GM21786 (cell line): Measurements from ENCODE around the gene ARHGEF16.

ENCODE experiments used
- ATAC-seq: cut with Tn5 transposase; IDR thresholded peaks from one replicate; pipeline ENCODE4 v1.9.1; 2021; ENCODE audit not compliant: unreplicated experiment

ARHGEF16 gene

DNA sequence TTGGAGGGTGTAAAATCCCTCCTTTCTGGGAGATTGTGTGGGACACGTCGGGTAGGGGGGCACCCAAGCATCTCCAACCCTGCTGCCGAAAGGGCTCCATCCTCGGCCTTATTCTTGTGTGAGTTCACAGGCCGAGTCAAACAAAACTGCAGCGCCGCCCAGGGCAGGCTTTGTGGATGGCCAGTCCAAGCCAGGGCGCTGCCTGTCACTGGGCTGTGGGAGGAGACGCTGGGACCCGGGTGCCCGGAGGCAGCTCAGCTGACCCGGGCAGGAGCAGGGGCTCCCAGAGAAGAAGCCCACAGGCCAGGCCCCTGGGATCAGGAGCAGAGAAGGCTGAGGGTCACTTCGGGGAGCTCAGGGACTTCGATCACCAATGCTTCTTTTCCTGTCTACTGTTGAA, 31.8 kb upstream of the ARHGEF16 start:
- ATAC-seq = no peak

DNA sequence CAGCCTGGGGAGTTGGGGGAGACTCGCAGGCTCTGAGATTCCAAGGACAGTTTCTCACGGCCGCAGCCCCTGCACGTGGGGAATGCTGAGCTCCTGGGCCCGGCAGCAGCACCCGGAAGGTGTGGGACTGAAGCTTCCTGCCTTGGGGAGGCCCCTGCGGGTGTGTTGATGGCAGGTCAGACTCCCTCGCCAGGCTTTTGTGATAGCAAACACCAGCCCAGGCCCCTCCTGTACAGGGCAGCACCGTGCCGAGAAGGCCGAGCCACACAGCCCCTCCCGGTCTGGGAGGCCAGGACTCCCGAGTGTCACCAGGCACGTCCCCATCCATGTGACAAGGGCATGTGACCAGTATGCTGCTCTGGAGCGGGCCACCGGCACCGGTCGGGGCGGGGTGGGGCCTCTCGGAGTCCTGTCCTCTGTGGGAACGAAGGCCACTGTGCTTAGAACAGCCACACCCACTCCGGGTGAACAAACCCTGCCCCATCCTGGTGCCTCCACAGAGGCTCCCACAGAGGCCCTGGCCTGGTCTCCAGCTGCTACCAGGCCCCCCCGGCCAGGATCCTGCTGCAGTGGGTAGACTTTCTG, 31.1 kb upstream of the ARHGEF16 start:
- ATAC-seq = no peak

DNA sequence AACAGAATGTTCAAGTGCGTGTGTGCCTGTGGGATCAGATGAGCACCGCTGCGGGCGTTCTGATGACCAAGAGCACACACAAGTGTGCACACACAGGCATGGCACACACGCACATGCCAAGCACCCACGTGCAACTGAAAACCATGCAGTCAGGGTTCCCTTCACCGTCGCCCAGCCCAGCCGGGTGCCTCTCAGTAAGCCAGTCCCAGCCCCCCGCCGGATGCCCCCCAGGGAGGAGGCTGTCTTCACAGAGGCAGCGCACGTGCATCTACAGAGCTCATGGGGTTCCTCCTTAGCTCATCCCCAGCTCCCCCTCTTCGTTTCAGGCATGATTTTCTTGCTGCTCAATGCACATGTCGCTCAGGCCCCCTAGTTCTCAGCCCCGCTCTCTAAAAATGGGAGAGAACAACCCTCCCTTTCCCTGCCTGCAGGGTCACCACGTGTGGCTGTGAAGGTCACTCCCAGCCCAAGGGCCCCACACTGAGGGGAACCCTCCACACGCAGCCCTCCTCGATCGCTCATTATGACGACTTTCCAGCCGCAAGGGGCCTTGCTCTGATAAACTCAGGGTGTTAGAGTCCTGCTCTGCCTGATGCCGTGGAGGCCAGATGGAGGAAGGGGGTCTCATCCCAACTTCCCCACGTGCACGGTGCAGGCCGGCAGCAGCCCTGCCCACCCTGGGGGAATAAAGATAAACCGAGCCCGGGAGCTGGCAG, 30.4 kb upstream of the ARHGEF16 start:
- no peak for ATAC-seq

DNA sequence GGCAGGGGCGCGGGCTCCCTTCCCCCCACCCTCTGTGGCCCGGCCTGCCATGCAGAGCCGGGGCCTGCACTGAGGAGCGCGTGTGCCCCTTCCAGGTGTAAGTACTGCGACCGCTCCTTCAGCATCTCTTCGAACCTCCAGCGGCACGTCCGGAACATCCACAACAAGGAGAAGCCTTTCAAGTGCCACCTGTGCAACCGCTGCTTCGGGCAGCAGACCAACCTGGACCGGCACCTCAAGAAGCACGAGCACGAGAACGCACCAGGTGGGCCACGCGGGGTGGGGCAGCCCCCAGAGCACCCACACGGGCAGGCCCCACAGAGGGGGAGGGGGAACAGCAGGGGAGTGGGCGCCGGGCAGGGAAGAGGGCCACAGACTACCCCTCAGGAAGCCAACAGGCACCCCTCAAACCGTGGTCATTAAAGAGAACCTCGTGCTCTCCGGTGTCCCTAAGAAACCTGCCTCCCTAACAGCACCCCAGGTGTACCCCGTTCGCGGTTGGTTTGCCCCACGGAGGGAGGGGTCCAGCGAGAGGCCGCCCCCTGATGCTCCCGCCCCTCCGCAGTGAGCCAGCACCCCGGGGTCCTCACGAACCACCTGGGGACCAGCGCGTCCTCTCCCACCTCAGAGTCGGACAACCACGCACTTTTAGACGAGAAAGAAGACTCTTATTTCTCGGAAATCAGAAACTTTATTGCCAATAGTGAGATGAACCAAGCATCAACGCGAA, 28.8 kb upstream of the ARHGEF16 start:
- ATAC-seq = no peak

DNA sequence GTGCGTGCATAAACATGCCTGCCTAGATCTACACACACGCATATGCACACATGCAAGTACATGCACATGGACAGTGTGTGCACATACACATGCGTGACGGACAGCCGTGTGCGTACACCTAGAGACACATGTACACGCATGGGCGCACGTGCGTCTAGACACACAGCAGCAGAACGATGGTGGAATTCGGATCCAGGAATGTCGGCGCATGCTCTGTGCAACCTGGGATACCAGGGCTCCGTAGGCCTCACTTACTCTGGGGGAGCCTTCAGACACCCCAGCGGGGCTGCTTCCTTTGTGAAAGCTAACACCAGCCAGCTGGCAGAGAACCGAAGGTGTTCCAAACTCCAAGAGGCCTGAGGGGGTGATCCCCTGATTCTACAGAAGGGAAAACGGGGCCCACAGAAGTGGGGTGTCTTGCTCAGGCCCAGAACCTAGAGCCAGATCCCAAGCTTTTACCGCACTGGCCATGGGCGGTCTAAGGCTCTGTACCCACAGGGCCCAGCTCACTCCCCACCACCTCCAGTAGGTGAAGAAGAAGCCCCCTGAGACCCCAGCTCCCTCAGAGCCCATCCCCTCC, 27.4 kb upstream of the ARHGEF16 start:
- no peak for ATAC-seq

DNA sequence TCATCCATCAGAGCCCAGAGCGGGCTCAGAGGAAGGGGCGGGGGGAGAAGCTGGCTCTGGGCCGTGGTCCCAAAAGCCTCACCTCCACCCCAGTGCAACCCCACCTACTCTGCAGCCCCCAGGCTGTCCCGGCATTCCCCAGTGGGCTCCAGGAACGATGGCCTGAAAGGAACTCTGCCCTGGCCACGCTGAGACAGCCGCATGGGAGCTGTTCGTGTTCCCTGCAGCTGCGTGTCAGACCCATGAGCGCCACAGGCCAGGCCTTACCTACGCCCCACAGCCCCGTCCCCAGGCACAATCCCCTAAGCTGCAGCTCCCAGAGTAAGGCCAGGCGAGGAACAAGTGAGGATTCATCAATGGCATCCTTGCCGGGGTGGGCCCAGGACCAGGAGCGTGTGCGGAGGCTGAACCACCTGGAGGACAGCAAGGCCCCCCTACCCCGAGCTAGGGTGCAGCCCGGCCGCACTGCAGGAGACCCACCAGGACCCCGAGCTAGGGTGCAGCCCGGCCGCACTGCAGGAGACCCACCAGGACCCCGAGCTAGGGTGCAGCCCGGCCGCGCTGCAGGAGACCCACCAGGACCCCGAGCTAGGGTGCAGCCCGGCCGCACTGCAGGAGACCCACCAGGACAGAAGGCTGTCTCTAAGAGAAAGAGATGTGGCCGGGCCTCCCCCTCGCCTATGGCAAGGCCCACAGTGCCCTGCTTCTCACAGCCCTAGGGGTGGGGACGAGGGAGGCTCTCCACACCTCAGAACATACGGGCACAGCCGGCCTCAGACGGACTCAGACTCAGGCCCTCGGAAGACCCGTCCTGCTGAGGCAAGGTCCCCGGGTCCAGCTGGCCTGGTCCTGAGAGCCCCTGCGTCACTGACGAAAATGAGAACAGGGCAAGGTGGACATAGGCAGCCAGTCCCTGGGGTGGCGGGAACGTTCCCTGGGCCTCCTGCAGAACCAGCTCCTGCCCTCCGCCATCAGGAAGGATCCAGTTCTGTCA, 26.5 kb upstream of the ARHGEF16 start:
- ATAC-seq = no peak

DNA sequence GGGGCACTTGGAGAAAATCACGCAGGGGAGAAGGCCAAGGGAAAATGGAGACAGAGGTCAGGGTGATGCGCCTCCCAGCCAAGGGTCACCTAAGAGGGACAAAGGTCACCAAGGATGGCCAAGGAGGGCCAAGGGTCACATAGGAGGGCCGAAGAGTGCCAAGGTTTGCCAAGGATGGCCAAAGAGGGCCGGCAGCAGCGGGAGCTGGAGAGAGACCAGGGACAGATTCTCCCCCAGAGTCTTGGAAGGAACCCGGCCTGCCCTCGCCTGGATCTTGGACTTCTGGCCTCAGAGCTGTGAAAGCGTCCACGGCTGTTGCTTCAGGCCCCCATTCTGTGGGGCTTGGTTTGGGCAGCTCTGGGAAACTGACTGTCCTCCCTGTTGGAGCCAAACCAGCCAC, 25.6 kb upstream of the ARHGEF16 start:
- no peak for ATAC-seq

DNA sequence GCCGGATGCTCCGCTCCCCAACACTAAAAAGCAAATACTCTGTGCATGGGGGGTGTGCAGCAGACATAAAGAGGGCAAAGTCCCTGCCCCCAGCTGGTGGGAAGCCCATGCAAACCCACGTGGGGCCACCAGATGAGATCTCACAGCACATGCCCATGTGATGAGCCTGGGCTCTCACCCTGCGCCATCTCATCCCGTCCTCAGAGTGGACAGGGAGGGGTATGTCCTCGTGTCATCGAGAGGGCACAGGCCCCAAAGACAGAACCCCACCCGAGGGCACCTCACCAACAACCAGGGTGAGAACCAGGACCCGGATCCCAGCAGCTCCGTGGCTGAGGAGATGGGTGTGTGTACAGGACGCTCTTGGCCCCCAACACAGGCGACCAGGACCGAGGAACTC, 25.1 kb upstream of the ARHGEF16 start:
- no peak for ATAC-seq

DNA sequence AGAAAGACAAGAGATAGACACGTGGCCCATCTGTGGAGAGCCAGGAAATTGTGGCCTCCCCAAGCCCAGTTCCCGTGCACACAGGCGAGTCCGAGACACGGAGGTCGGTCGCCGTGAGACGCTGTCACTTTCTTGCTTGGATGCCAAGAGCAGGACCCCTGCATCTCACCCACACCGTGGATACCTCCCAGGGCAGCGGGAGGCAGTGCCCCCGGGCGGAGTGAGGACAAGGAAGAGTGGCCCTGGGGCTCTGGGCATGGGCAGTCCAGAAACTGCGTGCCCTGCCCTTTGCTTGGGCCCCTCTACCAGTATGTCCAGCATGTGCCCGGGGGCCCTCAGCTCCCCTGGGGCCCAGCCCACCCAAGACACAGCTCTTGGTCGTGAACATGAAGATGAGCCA, 24.7 kb upstream of the ARHGEF16 start:
- ATAC-seq = no peak

DNA sequence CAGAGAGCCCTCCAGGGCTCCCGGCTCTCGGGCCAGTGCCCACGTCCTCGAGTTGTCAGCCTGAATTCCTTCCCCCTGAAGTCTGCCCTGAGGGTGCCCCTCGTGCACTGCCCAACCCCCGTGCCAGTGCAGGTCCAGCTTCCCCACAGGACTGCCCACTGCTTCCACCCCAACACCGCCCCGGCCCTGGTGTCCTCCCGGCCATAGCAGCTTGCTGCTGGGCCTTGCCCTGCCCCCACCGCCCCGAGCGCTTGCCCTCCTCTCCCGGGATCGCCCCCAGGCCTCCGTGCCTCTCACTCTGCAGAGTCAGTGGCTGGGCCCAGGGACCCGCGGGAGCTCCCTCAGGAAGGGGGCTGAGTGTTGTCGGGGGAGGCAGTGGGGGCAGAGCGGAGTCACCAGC, 24.1 kb upstream of the ARHGEF16 start:
- no peak for ATAC-seq

DNA sequence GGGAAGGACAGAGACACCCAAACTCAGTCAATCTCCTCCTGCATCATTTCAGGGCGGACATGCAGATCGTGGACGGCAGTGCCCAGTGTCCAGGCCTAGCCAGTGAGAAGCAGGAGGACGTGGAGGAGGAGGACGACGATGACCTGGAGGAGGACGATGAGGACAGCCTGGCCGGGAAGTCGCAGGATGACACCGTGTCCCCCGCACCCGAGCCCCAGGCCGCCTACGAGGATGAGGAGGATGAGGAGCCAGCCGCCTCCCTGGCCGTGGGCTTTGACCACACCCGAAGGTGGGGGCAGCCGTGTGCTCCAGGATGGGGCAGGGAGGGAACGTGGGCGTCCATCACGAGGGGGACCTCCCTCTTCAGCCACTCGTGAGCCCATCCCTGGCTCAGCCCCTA, 23.6 kb upstream of the ARHGEF16 start:
- ATAC-seq = no peak

DNA sequence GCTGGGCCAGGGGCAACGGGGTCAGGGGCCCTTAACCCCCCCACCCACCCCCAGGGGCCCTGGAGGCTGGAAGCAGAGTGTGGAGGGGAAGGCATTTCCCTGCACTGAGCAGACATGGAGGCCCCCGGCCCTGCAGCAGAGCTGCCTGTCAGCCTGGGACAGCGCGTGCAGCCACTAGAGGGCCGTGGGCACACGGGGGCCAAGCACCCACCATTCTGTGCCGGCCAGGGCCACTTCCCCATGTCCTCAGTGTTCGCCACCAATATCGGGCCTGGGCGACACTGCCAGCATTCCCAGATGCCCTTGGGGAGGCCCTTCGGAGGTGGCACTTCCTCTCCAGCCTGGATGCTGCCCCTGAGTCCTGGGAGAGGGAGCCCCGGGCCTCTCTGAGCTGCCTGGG, 23.2 kb upstream of the ARHGEF16 start:
- no peak for ATAC-seq

DNA sequence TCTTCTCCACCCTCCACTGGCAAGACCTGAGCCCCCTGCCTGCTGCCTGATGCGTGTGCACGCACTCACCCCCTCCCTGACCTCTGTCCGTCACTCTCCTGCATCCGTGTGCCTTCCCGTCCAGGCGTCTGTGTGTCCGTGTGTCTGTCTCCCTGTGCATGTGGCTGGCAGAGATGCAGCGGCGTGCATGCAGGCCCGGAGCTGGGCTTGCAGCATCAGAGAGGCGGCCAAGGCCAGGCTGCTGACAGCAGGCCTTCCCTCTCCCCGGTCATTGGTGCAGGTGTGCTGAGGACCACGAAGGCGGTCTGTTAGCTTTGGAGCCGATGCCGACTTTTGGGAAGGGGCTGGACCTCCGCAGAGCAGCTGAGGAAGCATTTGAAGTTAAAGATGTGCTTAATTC, 22.8 kb upstream of the ARHGEF16 start:
- ATAC-seq = no peak

DNA sequence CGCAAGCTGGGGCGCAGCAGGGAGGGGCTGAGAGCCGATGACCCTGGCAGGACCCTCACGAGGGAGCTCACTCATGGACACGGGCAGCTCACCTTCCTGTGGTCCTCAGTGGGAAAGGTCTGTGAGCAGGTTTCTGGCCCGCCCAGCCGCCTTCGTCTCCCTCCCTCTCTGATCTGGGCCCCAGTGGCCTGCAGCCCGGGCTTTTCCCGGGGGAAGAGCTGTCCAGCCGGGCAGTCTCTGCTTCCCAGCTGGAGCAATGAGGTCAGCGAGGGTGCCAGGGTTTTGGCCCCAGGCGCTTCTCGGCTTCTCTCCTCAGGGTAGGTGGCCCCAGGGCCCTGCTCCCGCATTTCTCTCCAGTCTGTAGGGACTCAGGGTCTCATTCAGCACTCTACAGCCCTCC, 22.2 kb upstream of the ARHGEF16 start:
- ATAC-seq = no peak

DNA sequence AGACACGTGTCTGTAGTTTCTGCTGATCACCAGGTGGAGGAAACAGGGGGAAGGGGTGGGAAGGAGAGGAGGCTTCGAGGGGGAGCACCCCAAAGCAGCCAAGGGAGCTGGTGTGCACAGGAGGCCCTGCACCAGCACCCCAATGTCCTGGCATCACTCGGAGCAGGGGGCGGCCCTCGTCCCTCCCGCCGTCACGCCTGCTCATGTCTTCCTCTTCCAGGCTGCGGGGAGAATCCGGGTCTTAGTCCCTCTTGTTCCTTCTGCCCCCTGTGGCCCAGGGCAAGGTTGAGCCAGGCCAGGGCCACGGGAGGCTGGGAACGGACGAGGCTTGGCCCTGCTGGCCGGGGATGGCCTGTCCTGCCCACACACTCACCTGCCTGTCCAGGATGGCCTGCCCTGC, 21.4 kb upstream of the ARHGEF16 start:
- ATAC-seq = no peak

DNA sequence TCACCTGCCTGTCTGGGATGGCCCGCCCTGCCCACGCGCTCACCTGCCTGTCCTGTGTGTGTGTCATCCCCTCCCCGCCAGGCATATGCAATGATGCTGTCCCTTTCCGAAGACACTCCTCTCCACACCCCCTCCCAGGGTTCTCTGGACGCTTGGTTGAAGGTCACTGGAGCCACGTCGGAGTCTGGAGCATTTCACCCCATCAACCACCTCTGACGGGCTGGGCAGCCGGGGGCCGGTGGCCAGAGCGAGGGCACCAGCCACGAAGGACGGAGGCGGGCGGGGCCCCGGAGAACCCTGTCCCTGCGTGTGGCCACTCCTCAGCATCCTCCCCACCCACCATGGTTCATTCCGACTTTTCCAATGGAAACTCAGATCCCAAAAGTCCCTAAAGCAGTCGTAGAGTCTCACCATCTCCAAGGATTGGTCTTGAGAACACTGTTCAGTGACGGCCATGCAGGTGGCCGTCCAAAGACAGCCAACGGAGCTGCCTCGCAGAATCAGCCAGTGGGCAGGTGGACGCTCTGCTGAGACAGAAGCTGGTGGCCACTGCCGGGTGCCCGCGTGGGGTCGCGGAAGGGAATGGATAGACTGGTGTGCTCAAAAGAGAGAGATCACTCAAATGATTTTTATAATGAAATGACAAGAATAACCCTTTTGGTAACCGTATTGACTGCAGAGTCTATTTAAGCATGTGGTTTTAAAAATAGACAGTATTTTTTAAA, 20.7 kb upstream of the ARHGEF16 start:
- ATAC-seq = no peak

DNA sequence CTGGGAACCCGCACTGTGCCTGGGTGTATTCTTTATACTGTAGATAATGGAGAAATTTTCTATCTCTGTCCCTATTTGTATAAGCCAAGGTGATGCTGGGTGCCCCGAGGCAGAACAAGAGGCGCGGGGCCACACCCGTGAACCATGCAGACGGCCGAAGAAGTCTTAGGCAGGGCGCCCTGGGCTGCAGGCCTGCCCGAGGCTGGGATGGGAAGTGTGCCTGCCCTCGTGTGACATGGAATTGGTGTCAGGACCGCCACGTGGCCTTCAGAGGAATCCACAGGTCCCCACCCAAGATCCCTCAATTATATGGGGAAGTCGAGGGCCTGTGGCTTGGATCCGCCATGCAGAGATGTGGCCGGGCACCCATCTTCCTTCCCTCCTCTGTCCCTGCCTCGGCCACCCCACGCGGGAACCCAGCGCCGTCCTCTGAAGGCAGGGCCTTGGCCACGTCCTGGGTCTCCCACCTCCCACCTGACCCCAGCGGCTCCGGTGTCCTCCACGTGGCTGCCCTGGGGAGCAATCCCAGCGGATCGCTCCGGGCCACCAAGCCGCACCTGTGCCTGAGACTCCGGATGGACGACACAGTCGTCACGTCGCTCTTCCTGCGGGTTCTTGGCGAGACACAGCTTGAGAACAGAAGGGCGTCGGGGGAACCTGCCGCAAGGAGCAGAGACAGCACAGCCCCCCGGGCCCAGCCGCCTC, 19.9 kb upstream of the ARHGEF16 start:
- ATAC-seq = no peak

DNA sequence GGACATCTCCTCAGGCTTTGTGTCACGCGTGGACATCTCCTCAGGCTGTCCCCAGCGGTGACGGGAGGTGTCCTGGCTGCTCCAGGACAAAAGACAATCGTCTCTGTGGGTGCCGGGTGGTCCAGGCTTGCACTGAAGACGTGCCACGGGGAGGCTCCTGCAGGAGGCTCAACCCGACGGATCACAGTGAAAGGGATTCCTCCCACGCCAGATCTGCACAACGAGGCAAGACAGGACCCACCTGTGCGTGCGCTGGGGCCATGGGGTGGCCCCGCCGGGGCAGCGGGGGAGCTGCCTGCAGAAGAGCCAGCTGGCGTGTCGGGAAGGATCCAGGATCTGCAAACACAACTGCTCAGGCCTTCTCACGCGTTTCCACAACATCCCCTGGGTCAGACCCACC, 18.8 kb upstream of the ARHGEF16 start:
- ATAC-seq = no peak

DNA sequence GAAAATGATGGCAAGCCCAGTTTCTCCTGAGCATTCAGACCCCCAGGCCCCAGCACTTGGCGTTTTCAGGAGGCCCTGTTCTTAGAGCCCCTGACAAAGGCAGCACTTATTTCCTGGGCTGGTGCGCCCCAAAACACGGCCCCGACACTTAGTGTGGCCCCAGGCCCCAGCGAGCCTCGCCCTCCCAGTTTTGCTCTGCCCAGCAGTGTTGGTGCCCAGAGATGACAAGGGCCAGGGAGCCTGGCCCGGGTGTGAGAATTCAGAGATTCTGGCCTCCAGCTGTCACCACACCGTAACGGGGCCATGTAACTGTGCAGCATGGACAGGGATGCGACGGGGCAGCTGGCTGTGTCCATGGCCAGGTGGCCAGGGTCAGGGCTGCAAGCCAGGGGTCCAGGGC, 18.0 kb upstream of the ARHGEF16 start:
- no peak for ATAC-seq

DNA sequence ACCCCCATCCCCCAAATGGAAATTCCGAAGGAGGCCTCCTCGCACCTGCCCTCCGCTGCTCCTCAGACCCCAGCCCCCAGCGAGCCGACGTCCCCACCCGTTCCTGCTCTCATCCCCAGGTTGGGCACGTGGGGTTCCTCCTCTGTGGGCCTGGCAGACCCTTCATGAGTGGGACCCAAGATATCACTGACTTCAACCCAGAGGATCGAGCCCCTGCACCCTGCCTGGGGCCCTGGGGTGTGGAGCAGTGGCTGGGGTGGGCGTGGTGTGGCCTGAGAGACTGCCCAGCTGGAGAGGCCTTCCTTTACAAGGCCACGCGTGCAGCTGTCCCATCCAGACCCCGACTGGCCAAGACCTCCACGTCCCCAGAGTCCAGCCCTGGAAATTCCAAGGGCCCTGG, 17.6 kb upstream of the ARHGEF16 start:
- ATAC-seq = no peak
